AG08396 (cell line): Measurements from ENCODE around the gene BIRC2.
"Not testable (repeated sequence)": the region's sequence is repeated elsewhere in the genome, so short reads cannot be mapped to it uniquely, and the experiment has no call there.

ENCODE experiments used
- DNase-seq: peaks from one replicate; pipeline ENCODE4 v3.0.0; 2012; ENCODE audit warnings: low spot score, mixed read lengths

Gene BIRC2

GRCh38 chr11:102346748-102347461 lies at the start of gene BIRC2:
BIRC2 (plus strand) TSS chr11:102347214; CDS start chr11:102349855, 2,641 bp downstream.
- peak; percentile 90 for DNase-seq

DNA sequence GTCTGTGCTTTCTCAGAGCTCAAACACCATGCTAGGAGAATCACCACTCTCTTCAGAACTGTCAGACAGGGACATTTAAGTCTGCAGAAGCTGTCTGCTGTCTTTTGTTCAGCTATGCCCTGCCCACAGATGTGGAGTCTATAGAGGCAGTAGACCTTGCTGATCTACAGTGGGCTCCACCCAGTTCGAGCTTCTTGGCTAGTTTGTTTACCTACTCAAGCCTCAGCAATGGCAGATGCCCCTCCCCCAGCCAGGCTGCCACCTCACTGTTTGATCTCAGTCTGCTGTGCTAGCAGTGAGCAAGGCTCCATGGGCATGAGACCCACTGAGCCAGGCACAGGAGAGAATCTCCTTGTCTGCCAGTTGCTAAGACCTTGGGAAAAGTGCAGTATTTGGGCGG lies 46.2 kb upstream of the BIRC2 start:
- not testable (repeated sequence) for DNase-seq

GRCh38 chr11:102302241-102302640 lies 44.8 kb upstream of the BIRC2 start:
- DNase-seq = no peak

- no peak for DNase-seq
Observed at GRCh38 chr11:102304686-102305085, 42.3 kb upstream of the BIRC2 start.

DNA sequence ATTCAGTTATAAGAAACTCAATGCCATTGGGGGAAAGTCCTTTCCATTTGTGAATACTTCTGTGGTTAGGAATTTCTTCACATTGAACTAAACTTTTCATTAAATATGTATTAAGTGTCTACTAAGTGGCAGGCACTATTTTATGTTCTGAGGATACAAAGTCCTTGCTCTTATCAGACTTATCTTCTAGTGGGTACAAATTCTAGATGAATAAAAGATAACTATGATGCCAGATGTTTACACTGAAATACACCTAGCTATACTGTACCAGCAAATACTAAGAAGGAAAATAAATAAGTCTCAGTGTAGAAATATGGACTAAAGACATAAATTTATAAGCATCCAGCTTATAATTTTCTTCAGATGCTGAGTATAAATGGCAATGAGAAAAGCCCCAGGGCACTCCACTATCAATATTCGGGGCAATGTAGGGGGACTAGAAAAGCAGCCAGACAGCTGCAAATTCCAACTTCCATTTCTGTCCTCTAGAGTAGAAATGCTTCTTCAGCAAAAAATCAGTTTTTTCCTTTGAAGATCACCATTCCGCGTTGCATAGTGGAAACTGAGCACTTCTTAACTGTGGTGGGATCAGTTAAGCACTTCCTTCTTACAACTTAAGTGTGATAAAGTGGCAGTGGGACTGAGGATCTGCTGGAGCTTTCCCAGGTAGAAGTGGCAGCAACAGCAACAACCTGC lies 41.5 kb upstream of the BIRC2 start:
- no peak for DNase-seq

DNA sequence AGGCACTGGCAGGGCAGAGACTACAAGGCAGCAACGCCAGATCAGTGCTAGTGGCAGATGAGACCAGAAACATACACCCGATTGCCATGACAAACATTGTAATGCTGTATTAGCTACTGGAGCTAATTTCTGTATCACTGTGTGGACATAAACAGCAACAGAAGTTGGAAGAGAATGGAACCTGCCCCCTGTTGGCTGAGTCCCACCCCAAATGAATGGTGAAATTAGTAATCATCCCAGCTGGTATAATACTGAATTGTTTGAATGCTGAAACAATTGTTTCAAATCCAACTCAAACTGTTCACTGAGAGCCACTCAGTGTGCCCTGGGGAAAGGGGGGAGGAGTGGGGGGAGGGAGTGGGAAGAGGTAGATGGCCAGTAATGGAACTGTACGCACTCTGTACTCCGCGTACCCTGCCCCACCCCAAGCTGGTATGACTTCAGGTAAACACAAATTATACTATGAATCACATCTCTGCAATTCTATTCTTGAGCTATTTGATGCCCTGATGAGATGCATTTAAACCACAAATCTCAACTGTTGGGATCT lies 40.9 kb upstream of the BIRC2 start:
- DNase-seq = no peak

GRCh38 chr11:102306817-102307726 lies 39.9 kb upstream of the BIRC2 start:
- no peak for DNase-seq

DNA sequence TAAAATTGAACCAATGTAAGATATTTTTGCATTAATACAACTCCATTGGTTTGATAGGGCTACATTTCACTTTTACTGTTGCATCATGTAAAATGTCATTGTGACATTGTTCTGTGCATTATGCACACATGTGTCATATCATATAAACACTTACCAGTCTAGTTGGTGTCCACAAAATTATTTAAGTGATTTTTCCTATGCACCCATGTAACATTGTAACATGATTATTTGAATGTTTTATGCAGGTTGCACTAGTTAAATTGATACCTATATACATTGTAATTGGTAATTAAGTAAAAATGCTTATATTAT lies 39.3 kb upstream of the BIRC2 start:
- DNase-seq = no peak

DNA sequence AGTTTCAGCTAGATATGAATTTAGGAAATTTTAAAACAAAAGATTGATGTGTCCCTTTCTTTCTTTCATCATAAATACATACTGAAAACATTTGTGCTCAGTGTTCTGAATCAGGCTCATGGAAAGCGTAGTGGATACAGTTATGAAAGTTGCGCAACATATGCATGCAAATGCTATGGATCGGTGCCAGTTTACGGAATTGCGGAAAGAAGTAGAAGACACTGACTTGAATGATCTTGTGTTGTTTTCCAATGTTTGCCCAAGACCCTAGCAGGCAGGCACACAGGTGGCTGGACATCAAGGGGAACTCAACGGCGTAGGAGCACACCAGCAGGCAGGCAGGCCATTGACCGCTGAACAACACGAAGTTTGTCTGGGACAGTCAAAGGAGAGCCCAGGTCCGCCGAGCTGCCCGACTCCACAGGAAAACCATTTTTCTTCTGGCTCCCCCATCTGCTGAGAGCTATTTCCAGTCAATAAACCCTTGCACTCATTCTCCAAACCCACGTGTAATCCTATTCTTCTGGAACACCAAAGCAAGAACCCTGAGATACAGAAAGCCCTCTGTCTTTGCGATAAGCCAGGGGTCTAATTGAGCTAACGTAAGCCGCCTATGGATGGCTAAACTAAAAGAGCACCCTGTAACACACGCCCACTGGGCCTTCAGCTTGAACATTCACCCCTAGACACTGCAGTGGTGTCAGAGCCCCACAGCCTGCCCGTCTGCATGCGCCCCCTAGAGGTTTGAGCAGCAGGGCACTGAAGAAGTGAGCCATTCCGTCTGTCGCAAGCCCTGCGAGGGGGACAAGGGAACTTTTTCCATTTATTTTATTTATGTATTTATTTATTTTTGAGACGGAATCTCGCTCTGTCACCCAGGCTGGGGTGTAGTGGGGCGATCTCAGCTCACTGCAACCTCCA lies 37.1 kb upstream of the BIRC2 start:
- no peak for DNase-seq

DNA sequence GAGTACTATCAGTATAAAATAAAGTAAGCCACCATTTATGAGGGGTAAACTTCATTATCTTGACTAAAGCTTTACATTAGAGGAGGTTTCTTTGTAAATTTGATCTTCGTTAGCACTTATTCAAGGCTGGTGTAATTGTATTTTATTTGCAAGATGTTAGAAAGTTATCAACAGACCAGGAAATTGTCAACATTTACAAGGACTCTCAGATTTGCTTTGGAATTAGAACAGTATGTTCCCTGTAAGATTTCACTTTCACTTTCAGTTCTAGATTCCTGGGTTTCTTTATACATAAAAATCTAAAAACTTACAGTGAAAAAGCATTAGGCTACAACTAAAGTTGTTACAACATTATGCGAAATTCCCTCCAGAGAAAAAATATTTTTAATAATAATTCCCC lies 34.3 kb upstream of the BIRC2 start:
- DNase-seq = no peak

DNA sequence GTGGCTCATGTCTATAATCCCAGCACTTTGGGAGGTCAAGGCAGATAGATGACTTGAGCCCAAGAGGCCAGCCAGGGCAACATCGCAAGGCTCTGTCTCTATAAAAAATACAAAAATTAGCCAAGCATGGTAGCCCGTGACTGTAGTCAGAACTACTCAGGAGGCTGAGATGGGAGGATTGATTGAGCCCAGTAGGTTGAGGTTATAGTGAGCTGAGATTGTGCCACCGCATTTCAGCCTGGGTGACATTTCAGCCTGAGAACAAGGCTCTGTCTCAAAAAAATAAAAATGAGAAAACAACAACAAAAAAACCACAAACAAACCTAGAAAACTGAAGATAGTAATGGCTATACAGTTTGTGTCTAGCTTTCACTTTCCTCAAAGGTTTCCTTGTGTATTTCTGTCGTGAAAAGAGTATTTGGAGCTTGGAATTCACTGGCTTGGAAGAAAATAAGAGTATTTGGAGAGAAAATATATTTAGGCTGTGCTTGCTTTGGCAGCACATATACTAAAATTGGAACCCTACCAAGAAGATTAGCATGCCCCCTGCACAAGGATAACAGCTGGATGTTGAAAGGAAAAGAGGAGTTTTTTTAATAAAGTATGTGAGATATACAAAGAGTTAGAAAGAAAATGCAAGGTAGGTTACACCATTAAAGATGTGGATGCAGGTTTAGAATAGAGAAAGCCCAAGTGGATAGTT lies 33.6 kb upstream of the BIRC2 start:
- no peak for DNase-seq

GRCh38 chr11:102314784-102315183 lies 32.2 kb upstream of the BIRC2 start:
- DNase-seq = no peak

DNA sequence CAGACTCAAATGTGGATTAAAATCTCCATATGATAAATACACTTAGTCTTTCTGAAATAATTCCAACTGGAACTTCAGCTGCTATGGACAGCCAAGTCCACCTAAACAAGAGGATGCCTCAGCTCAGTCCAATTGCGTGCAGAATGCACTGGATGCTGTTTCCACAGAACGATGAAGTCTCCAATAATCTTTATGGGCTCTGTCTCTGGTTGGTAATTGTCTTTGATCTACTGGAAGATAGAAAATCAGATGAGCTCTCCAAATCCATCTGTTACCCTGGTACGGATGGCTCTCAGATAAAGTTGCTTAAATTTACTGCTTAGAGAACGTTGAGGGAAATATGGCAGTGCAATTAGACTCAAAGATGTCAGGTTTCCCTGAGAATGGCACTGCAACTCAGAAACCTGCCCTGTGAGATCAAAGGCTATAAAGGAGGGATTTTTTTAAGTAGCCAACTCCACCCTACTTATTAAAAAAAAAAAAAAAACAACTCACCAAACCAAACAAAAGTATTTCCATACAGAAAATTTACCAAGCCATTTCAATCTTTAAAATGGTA lies 30.6 kb upstream of the BIRC2 start:
- DNase-seq = no peak

- DNase-seq = peak; percentile 77
Observed at GRCh38 chr11:102317099-102317767, 29.8 kb upstream of the BIRC2 start, which contains the start of gene BIRC3. BIRC3 (plus strand) TSS chr11:102317484; CDS start chr11:102324510, 7,026 bp downstream.

DNA sequence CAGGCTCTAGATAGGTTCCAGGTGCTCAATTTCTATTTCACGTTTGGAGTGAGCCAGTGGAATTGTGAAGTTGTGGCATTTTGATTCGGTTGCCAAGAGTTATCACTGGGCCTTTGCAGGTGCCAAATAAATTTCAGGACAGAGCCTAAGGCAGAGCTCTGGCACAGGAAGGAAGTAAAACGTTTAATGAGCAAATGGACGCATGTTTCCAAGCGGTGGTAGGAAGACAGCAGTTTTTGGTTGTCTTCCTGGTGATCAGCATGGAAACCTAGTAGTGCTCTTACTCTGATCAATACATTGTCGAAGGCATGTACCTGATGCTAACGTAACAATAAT lies 29.3 kb upstream of the BIRC2 start:
- no peak for DNase-seq

DNA sequence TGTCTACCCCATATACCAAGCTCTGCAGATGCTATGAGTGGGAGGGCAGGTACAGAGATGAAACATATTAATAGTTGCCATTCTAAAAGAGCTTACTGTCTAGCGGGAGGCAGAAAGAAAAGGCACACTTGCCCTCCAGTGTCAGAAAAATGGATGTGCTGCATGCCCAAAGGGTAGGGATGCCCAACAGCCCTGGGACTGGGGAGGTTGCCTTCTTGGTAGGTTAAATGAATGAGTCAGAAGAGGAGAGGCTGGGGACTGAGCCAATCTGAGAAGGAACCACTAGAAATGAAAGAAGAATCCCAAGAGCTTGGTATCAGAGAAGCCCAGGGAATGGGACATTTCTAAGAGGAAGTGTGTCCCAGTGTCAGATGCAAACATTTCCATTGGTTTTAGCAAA lies 28.5 kb upstream of the BIRC2 start:
- DNase-seq = no peak

DNA sequence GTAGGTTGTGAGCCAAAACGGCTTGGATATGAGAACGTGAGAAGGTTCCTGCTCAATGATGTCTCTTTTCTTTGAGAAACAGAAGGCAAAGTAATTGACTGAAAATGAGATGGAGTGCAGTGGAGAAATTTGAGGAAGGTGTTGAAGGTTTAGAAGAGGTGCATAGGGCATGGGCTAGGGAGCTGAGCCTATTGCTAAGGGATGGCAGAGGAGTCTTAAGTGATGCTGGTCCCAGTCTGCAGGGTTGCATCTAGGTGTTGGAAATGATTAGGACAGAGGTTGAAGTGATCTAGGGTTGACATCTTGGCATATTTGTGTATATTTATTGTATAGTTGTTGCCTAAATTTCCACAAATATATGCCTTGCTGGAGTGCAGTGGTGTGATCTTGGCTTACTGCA lies 27.5 kb upstream of the BIRC2 start:
- no peak for DNase-seq

GRCh38 chr11:102320188-102320587 lies 26.8 kb upstream of the BIRC2 start:
- DNase-seq = no peak

DNA sequence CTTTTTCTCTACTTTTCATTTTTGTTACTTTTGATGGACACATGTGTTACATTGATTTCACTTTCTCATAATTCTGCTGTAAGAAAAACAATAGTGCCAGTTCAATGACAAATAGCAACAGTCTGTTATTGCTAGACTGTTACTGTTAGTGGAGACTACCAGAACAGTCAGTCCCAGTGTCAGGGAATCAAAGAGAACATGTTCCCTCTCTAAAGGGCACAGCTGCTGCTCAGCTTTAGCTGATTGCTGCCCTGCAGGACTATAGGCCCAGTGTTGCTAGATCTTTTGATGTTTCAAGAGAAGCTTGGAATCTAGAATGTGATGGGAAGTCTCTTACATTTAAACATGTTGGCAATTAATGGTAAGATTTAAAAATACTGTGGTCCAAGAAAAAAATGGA lies 26.3 kb upstream of the BIRC2 start:
- no peak for DNase-seq

GRCh38 chr11:102322560-102322959 lies 24.5 kb upstream of the BIRC2 start:
- no peak for DNase-seq
